Stomach (tissue), 4 donors: ENCODE measurements around the gene ROBO2.

ENCODE experiments used
- CTCF ChIP-seq, 7 experiments: fragments of 450-650 bp in 4 of 7; fragments of 200-600 bp in 3 of 7; sonication (generic) in 3 of 7; IDR thresholded peaks; one replicate each; pipeline ENCODE4 v1.5.1; 2016 to 2019; ENCODE audit warnings: antibody characterized with exemption in 7 of 7, control low read depth in 2 of 7, mild to moderate bottlenecking in 1 of 7
- EP300 ChIP-seq: sonication (generic); formaldehyde crosslinking; IDR thresholded peaks from one replicate; pipeline ENCODE4 v1.6.1; 2017; ENCODE audit warnings: antibody characterized with exemption

GRCh38 chr3:77071809-77072208 is 31.9 kb downstream of the ROBO2 start:
- TF ChIP-seq CTCF (IDR thresholded peaks at IDR 0.05) = no peak
- no peak for TF ChIP-seq EP300
